Gastroesophageal sphincter (tissue), 2 donors: Measurements from ENCODE around the gene ACOXL.

Experiments
- EP300 ChIP-seq: sonication (generic); formaldehyde crosslinking; IDR thresholded peaks from one replicate; pipeline ENCODE4 v1.6.1; 2017; ENCODE audit warnings: antibody characterized with exemption, mild to moderate bottlenecking
- POLR2AphosphoS5 ChIP-seq: sonication (generic); formaldehyde crosslinking; IDR thresholded peaks from one replicate; pipeline ENCODE4 v1.6.1; 2017; ENCODE audit warnings: antibody characterized with exemption

DNA sequence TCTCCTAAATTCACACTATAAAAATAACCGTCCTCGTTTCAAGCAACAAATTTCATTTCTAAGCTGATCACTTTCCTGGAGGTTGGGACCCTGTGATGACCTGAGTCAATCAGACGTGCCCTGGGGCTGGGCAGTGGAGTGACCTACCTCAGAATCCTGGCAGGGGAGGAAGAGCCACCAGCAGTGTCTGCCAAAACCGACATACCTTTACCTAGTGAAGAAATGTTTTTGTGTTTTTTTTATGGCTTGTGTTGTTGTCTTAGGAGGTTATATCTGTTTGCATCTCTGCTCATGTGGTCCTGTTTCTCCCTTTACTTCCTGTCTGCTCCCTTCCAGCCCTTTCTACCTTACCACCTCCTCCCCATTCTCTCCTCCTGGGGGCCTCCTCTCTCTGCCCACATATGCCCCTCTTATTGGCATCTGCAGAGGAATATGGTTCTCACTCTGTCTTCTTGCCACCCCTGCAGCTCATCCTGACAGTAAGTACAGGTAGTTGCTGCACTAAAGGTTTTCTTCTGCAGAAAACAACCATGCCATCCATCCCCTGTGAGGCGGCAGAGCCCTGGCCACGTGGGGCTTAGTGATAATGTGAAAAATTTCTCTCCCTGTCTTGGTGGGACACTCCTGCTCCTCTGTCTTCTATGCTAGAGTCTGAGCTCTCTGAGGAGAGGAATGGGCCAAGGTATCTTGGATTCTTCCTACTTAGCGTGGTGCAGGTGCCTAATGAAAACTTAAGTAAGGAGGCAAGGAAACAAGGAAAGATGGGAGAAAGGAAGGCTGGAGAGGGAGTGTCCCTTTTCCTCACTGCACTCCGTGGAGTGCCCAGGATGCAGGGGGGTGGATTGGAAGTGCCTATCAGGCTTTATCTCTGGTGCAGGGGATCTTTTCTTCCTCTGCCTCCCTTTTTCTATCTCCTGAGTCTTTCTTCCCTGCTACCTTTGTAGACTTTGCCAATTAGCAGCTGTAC, 15.4 kb downstream of the ACOXL start:
- TF ChIP-seq POLR2AphosphoS5 = no peak
- TF ChIP-seq EP300 = no peak
